Measurements from ENCODE around the gene SELENOM. TPM values are rescaled to one million over a fixed set of nuclear protein-coding genes. Genes with fewer than 3 reads are reported as not detected.

Gene SELENOM
- total RNA-seq, 1 experiment from 2014 or later = 16.3 TPM

DNA sequence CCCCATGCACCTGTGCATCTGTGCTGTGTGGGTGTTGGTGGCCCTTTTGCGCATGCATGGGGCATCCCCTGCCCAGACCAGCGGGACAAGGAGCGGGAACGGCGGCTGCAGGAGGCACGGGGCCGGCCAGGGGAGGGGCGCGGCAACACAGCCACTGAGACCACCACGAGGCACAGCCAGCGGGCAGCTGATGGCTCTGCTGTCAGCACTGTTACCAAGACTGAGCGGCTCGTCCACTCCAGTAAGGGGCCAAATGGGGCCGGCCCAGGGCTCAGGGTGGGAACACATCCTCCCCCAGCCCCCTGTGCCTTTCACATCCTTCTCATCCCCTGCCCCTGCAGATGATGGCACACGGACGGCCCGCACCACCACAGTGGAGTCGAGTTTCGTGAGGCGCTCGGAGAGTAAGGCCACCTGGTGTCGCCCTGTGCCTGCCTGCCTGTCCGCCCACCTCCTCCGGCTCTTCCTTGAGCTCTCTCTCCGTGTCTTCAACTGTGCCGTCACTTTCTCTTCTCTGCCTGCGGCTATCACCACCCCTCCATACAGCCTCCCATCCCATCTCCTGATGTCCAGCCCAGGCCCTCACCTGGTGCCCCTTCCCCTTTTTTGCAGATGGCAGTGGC is 10.6 kb downstream of the SELENOM start:
- H3K9me3 Mint-ChIP-seq = no peaks in the 10 kb centered on the region
- no peak overlapping the region for H3K4me3 Mint-ChIP-seq
- CTCF ChIA-PET = interaction anchor here (0.6 to 21.8 kb wide), 17 partner anchors 9 to 216 kb away, joined by 3 to 363 read pairs (median 5); partner anchors contain the start of genes MORC2, PIK3IP1, RNF185 and SELENOM
- ATAC-seq = peak; percentile 48
- no peak overlapping the region for H3K27ac Mint-ChIP-seq
- peaks cover 17% of the 10 kb centered on the region for H3K4me1 Mint-ChIP-seq
- TF ChIP-seq, protein P1, sequence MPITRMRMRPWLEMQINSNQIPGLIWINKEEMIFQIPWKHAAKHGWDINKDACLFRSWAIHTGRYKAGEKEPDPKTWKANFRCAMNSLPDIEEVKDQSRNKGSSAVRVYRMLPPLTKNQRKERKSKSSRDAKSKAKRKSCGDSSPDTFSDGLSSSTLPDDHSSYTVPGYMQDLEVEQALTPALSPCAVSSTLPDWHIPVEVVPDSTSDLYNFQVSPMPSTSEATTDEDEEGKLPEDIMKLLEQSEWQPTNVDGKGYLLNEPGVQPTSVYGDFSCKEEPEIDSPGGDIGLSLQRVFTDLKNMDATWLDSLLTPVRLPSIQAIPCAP (CRISPR knock-in tag; IDR thresholded peaks at IDR 0.05) = 0 out of 2 replicates have a peak, but pooled peaks have one; percentile 33
- TF ChIP-seq TP53 (CRISPR knock-in tag; IDR thresholded peaks at IDR 0.05) (no peak), ZNF671 (CRISPR knock-in tag; IDR thresholded peaks at IDR 0.05) (no peak)
- TF ChIP-seq, protein P2, sequence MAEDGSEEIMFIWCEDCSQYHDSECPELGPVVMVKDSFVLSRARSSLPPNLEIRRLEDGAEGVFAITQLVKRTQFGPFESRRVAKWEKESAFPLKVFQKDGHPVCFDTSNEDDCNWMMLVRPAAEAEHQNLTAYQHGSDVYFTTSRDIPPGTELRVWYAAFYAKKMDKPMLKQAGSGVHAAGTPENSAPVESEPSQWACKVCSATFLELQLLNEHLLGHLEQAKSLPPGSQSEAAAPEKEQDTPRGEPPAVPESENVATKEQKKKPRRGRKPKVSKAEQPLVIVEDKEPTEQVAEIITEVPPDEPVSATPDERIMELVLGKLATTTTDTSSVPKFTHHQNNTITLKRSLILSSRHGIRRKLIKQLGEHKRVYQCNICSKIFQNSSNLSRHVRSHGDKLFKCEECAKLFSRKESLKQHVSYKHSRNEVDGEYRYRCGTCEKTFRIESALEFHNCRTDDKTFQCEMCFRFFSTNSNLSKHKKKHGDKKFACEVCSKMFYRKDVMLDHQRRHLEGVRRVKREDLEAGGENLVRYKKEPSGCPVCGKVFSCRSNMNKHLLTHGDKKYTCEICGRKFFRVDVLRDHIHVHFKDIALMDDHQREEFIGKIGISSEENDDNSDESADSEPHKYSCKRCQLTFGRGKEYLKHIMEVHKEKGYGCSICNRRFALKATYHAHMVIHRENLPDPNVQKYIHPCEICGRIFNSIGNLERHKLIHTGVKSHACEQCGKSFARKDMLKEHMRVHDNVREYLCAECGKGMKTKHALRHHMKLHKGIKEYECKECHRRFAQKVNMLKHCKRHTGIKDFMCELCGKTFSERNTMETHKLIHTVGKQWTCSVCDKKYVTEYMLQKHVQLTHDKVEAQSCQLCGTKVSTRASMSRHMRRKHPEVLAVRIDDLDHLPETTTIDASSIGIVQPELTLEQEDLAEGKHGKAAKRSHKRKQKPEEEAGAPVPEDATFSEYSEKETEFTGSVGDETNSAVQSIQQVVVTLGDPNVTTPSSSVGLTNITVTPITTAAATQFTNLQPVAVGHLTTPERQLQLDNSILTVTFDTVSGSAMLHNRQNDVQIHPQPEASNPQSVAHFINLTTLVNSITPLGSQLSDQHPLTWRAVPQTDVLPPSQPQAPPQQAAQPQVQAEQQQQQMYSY (CRISPR knock-in tag; IDR thresholded peaks at IDR 0.05) = peak; percentile 86
- no peaks in the 10 kb centered on the region; the same call in 1 of the 2 replicates for H3K36me3 Mint-ChIP-seq
- POLR2A ChIA-PET = interaction anchor here (4.0 kb wide), 1 partner anchor 12 kb away, joined by 19 read pairs; no protein-coding TSS in a partner anchor
- peak; percentile 46 for DNase-seq (ENCODE audit: low spot score)
- peaks cover 4% of the 10 kb centered on the region; the same call in 1 of the 2 replicates for H3K27me3 Mint-ChIP-seq (ENCODE audit: low read depth)

DNA sequence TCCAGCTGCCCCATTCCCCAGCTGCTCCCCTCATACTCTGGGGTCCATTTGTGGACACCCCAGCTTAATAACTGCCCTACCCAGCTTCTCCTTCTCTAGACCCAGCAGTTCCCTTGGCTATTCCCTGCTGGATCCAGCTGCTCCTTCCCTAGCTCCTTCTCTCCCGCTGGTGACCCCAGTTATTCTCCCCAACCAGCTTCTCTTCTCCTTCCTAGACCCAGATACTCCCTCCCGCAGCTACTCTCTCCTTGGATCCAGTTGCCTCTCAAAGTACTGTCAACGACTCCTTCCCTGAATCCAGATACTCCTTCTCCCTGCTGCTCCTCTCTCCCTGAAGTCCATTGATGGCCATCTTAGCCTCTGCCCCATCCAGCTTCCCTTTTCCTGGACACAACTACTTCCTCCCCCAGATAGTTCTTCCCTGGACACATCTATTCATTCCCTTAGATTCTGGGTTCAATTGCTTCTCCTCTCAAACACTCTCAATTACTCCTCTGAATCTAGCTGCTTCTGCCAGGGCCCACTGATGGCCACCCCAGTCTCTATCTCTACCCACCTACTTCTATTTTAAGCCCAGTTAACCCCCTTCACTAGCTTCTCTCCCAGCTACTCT is 11.6 kb downstream of the SELENOM start:
- POLR2A ChIA-PET = interaction anchor here (4.0 kb wide), 1 partner anchor 11 kb away, joined by 19 read pairs; no protein-coding TSS in a partner anchor
- no peak overlapping the region for H3K27ac Mint-ChIP-seq
- TF ChIP-seq, protein P3, sequence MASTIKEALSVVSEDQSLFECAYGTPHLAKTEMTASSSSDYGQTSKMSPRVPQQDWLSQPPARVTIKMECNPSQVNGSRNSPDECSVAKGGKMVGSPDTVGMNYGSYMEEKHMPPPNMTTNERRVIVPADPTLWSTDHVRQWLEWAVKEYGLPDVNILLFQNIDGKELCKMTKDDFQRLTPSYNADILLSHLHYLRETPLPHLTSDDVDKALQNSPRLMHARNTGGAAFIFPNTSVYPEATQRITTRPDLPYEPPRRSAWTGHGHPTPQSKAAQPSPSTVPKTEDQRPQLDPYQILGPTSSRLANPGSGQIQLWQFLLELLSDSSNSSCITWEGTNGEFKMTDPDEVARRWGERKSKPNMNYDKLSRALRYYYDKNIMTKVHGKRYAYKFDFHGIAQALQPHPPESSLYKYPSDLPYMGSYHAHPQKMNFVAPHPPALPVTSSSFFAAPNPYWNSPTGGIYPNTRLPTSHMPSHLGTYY (CRISPR knock-in tag; IDR thresholded peaks at IDR 0.05) = no peak
- TF ChIP-seq ELF4 (CRISPR knock-in tag; IDR thresholded peaks at IDR 0.05; ENCODE audit: low read depth) = no peak
- TF ChIP-seq, protein P4, sequence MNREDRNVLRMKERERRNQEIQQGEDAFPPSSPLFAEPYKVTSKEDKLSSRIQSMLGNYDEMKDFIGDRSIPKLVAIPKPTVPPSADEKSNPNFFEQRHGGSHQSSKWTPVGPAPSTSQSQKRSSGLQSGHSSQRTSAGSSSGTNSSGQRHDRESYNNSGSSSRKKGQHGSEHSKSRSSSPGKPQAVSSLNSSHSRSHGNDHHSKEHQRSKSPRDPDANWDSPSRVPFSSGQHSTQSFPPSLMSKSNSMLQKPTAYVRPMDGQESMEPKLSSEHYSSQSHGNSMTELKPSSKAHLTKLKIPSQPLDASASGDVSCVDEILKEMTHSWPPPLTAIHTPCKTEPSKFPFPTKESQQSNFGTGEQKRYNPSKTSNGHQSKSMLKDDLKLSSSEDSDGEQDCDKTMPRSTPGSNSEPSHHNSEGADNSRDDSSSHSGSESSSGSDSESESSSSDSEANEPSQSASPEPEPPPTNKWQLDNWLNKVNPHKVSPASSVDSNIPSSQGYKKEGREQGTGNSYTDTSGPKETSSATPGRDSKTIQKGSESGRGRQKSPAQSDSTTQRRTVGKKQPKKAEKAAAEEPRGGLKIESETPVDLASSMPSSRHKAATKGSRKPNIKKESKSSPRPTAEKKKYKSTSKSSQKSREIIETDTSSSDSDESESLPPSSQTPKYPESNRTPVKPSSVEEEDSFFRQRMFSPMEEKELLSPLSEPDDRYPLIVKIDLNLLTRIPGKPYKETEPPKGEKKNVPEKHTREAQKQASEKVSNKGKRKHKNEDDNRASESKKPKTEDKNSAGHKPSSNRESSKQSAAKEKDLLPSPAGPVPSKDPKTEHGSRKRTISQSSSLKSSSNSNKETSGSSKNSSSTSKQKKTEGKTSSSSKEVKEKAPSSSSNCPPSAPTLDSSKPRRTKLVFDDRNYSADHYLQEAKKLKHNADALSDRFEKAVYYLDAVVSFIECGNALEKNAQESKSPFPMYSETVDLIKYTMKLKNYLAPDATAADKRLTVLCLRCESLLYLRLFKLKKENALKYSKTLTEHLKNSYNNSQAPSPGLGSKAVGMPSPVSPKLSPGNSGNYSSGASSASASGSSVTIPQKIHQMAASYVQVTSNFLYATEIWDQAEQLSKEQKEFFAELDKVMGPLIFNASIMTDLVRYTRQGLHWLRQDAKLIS (CRISPR knock-in tag; IDR thresholded peaks at IDR 0.05; ENCODE audit: borderline replicate concordance) = no peak
- TF ChIP-seq MYBL2 (CRISPR knock-in tag; IDR thresholded peaks at IDR 0.05) = no peak
- TF ChIP-seq, protein P5, sequence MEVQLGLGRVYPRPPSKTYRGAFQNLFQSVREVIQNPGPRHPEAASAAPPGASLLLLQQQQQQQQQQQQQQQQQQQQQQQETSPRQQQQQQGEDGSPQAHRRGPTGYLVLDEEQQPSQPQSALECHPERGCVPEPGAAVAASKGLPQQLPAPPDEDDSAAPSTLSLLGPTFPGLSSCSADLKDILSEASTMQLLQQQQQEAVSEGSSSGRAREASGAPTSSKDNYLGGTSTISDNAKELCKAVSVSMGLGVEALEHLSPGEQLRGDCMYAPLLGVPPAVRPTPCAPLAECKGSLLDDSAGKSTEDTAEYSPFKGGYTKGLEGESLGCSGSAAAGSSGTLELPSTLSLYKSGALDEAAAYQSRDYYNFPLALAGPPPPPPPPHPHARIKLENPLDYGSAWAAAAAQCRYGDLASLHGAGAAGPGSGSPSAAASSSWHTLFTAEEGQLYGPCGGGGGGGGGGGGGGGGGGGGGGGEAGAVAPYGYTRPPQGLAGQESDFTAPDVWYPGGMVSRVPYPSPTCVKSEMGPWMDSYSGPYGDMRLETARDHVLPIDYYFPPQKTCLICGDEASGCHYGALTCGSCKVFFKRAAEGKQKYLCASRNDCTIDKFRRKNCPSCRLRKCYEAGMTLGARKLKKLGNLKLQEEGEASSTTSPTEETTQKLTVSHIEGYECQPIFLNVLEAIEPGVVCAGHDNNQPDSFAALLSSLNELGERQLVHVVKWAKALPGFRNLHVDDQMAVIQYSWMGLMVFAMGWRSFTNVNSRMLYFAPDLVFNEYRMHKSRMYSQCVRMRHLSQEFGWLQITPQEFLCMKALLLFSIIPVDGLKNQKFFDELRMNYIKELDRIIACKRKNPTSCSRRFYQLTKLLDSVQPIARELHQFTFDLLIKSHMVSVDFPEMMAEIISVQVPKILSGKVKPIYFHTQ (CRISPR knock-in tag; IDR thresholded peaks at IDR 0.05) = no peak
- TF ChIP-seq, protein P6, sequence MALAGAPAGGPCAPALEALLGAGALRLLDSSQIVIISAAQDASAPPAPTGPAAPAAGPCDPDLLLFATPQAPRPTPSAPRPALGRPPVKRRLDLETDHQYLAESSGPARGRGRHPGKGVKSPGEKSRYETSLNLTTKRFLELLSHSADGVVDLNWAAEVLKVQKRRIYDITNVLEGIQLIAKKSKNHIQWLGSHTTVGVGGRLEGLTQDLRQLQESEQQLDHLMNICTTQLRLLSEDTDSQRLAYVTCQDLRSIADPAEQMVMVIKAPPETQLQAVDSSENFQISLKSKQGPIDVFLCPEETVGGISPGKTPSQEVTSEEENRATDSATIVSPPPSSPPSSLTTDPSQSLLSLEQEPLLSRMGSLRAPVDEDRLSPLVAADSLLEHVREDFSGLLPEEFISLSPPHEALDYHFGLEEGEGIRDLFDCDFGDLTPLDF (CRISPR knock-in tag; IDR thresholded peaks at IDR 0.05) = no peak
- TF ChIP-seq ZNF232 (CRISPR knock-in tag; IDR thresholded peaks at IDR 0.05) = no peak
- no peak for TF ChIP-seq PRRX2 (CRISPR knock-in tag; IDR thresholded peaks at IDR 0.05)
- TF ChIP-seq OVOL2 (CRISPR knock-in tag; IDR thresholded peaks at IDR 0.05; ENCODE audit: borderline replicate concordance) = no peak
- TF ChIP-seq ATF1 (CRISPR knock-in tag; IDR thresholded peaks at IDR 0.05) = no peak
- no peak for TF ChIP-seq SMAD4 (CRISPR knock-in tag; IDR thresholded peaks at IDR 0.05)
- TF ChIP-seq MXD4 (CRISPR knock-in tag; IDR thresholded peaks at IDR 0.05; ENCODE audit: borderline replicate concordance) = no peak
- TF ChIP-seq NR2C2 (CRISPR knock-in tag; IDR thresholded peaks at IDR 0.05) = no peak
- TF ChIP-seq, protein P7, sequence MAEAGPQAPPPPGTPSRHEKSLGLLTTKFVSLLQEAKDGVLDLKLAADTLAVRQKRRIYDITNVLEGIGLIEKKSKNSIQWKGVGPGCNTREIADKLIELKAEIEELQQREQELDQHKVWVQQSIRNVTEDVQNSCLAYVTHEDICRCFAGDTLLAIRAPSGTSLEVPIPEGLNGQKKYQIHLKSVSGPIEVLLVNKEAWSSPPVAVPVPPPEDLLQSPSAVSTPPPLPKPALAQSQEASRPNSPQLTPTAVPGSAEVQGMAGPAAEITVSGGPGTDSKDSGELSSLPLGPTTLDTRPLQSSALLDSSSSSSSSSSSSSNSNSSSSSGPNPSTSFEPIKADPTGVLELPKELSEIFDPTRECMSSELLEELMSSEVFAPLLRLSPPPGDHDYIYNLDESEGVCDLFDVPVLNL (CRISPR knock-in tag; IDR thresholded peaks at IDR 0.05; ENCODE audit: borderline replicate concordance, low read depth) = no peak

More for the DNA sequence above, 11.6 kb downstream of the SELENOM start:
- DNase-seq (ENCODE audit: low spot score) (no peak), ATAC-seq (no peak)
- Mint-ChIP-seq H3K36me3 (no peaks in the 10 kb centered on the region), H3K4me1 (peaks cover 17% of the 10 kb centered on the region), H3K4me3 (no peak overlapping the region), H3K27me3 (ENCODE audit: low read depth) (0 out of 2 replicates have a peak, but pooled peaks cover 2% of the 10 kb centered on the region), H3K9me3 (no peaks in the 10 kb centered on the region)
- CTCF ChIA-PET = interaction anchor here (0.6 to 21.8 kb wide), 10 partner anchors 9 to 369 kb away, joined by 3 to 363 read pairs (median 7); partner anchors contain the start of genes MORC2, PIK3IP1, SELENOM and SMTN
